Middle frontal gyrus (tissue), 1 donor: ENCODE results near the gene PKM.
"Not testable (repeated sequence)": the region's sequence is repeated elsewhere in the genome, so short reads cannot be mapped to it uniquely, and the experiment has no call there.

Source experiments
- DNase-seq: peaks from one replicate; pipeline ENCODE4 v3.0.0-alpha.2; 2015; ENCODE audit warnings: low spot score; ENCODE audit errors: extremely low spot score

PKM gene

DNA sequence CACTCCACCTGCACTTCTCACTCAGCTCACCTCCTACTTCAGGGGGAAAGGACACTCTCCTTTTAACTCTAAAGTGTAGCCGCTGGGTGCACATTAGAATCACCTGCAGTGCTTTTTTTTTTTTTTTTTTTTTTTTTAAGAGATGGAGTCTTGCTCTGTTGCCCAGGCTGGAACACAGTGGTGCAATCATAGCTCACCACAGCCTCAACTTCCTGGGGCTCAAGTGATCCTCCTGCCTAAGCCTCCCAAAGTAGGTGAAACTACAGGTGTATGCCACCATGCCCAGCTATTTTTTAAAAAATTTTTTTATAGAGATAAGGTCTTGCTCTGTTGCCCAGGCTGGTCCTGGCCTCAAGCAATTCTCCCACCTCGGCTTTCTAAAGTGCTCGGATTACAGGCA, 54.2 kb downstream of the PKM start:
- no peak for DNase-seq

GRCh38 chr15:72176159-72176558, 54.8 kb downstream of the PKM start:
- DNase-seq = no peak

DNA sequence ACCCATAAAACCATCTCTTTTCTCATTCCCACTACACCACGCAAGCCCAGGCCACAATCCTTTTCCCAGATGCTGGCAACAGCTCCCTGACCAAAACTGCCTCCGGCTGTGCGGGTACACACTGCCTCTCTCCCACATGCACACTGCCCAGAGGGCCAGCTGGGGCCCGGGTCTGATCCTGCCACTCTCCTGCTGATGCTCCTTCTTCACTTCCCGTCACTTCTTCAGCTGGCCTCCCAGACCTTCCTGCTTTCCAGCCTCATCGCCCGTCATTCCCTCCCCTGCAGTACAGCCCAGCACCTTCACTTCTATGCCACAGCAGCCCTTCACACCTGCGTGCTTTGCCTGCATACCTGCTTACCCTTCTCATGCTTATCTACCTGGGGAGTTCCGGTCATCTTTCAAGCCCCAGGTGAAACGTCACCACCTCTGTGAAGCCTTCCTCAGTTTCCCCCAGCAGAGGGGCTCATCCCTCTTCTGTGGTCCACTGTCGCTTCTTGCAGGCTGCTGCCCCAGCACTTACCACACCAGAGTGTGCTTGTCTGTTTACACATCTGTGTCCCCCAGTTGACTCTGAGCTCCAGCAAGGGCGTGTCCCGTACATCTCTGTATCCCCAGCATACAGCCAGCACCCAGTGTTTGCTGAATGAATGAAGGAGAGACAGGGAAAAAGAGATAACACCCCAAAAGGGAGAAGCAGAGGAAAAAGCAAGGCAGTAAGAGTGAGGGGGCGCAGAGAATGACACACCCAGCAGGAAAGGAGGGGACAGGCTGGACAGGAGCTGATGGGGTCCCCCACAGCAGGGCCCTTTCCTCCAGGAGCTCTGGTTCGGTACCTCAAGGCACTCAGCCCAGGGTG, 55.6 kb downstream of the PKM start:
- no peak for DNase-seq

GRCh38 chr15:72174551-72175165, 56.3 kb downstream of the PKM start:
- no peak for DNase-seq

- DNase-seq = no peak
Observed at GRCh38 chr15:72173864-72174550, 57.0 kb downstream of the PKM start.

DNA sequence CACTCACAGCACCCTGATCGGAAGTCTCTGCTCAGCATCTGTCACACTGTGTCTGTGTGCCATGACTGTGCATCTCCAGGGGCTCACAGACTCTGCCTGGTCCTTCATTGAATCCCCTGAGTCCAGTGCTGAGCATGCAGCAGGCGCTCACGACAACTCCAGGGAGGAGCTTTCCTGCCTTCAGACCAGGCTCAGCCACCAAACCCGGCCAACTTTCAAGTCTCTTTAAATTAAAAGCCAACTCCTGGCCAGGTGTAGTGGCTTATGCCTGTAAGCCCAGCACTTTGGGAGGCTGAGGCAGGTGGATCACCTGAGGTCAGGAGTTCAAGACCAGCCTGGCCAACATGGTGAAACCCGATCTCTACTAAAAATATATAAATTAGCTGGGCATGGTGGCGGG, 57.6 kb downstream of the PKM start:
- DNase-seq = no peak

DNA sequence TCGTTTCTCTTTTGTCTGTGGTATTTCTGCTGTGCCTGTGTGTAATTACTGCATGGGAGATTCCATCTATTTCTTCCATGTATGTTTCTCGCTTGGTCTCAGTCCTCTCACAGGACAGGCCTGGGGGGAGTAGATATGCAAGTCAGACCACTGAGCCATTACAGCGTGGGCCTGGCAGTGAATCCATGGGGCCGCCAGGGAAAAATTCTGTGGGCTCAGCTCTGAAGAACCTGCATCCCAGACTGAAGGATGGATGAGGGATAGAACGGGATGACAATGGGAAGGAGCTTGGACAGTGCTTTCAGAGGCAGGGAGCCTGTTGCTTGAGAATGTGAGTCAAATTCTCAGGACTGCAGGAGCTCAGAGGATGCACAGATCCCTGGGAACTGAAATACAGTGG, 58.2 kb downstream of the PKM start:
- no peak for DNase-seq

- DNase-seq = not testable (repeated sequence)
Observed at GRCh38 chr15:72171978-72172377, 59.0 kb downstream of the PKM start.

DNA sequence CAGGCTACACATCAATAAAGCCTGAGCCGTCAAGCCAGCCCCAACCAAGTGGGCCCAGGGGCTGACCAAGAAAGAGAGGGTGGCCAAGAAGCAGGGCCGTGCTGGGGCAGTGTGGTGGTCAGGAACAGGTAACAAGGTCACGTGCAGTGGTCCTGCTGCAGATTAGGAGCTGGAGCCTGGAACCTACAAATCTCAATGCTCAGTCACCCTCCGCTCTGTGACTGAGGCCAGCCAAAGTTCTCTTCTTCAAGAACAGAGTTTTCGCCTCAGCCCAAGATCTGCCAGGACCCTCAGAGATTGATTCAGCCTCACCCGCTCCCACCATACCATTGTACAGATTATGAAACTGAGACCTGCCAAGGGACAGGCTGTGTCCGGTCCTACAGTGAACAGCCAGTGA, 60.3 kb downstream of the PKM start:
- DNase-seq = no peak

DNA sequence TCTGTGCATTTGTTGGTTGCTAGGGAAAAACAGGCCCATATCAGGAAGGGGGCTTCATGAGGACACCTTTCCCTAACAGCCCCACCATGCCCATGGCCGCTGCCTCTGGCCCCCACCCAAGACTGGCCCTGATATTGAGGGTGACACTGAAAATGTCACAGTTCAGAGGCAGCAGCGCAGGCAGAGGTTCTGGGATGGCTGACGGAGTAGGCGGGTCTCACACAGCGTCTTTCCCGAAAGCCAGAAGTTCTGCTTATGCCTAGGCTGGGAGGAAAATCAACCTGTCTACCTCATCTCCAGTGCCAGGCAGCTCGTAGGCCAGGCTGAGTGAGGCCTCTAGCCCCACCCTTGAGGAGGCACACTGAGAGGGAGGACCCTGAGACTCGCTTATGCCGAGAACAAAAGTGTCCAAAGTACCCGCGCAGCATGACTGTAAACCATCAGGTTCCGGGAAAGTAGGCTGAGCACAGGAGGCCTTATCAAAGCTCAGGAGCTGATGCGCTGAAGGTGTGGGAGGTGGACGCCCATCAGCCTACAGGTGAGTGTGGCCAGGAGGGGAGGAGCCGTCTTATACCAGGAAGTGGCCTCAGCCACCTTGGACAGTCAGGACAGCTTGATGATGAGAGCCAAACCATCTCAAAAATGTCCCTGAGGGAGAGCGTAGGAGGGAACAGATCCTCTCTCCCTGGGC, 60.9 kb downstream of the PKM start:
- DNase-seq = no peak

DNA sequence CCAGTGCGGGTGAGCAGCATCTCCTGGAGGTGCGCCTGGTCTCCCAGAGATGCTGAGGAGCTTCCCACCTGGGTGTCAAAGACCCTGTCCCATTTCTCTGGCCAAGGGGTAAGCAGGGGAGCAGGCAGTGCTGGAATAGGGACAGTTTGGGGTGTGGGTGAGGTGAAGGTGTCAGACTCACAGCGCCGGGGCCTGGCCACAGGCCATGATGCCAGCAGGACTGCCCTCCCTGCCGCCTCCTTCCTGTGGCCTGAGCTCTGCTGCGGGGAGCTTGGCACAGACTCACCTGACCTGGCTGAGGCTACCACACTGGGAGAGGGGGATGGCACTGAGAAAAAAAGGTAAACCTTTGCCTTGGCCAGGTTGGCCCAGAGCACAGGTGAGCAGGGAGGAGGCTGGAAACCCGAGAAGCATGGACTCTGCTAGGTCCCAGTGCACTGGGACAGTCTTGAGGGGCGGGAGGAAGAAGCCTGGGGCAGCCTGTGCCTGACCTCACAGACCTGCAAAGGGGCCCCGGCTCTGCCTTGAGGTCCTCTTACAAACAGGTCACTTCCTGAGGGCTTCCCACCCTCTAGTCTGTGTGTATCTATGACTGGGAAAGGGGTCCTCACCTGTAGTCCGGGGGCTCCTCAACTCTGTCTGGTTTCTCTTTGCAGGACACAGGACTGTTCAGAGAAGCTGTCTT, 61.6 kb downstream of the PKM start:
- DNase-seq = no peak

DNA sequence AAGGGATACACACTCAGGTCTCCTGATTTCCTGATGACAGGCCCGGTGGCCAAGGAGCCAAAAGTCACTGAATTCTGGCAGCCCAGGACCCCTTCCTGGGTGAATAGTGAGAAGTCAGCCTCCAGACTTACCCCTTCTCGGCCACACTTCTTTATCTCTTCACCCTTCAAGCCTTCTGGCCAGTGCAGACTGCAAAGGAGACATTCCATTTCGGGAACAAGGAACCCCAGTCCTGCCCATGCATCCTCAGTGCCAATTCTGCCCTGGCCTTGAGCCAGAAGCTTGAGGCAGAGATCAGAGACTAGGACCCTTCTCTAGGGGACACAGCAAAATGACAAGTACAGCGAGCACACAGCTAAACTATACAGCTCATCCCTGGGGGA, 62.2 kb downstream of the PKM start:
- DNase-seq = no peak

DNA sequence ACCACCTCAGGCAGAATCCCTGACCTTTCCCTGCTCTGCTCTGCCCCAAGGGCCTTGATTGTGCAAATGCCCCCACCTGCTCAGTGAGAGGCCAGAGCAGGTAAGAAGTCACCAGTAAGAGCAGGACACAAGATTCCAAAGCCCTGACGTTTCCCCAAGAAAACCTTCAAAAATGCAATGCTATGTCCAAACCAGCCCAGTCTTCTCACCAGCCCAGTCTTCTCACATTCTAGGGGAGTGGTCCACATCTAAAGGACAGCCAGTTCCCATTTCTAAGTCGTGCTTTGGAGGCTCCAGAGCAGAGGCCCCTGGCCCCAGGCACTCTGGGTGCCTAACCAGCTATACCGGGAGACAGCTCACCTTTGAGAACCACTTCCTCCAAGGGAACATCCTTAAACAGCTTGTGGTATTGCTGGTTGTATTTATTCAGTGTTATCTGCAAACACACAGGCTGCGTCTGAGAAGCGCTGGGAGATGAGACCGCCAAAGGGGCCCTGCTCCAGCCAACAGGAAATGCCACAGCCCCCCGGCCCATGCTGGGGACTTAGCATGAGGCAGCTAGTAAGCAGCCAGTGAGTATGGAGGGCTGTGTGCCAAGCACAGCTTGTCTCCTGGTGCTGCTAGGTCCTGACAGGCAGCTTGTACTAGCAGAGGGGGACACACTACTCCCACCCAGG, 62.7 kb downstream of the PKM start:
- no peak for DNase-seq

DNA sequence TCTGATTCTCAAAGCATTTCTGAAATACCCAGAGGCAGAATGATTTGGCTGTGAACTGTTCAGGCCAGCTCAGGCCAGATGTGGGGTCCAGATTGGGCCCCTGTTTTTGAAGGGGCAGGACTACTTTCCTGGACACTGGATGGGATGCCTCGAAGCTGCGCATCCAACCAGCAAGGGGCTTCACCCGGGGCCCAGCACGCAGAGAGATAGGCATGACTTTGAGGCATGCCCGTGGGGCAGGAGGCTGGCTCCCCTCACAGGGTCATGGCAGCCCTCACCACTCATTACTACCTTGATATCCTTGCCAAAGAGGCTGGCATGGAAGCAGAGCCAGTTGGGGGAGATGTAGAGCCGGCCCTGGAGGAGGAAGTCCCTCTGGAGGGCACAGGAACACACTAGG, 63.5 kb downstream of the PKM start:
- DNase-seq = no peak

- DNase-seq = no peak
Observed at GRCh38 chr15:72166716-72167417, 64.1 kb downstream of the PKM start.

DNA sequence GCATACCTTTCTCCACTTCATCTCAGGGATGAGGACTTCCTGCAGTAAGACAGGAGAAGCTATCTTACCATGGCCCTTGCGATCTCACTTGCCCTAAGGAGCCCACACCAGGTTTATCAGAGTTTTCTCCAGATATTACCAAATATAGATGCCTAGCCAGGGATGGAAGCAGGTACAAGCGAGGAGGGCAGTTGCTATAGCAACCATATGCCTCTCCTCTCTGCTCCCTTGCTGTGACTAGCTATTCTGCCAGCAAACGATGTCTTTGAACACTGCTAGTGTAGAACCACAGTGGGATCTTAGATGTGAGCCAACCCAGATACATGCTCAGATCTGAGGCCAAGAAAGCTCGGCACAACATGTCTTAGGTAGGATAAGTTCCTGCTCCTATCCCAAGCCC, 67.3 kb downstream of the PKM start:
- DNase-seq = peak; percentile 9

GRCh38 chr15:72162569-72162968, 68.4 kb downstream of the PKM start:
- no peak for DNase-seq

DNA sequence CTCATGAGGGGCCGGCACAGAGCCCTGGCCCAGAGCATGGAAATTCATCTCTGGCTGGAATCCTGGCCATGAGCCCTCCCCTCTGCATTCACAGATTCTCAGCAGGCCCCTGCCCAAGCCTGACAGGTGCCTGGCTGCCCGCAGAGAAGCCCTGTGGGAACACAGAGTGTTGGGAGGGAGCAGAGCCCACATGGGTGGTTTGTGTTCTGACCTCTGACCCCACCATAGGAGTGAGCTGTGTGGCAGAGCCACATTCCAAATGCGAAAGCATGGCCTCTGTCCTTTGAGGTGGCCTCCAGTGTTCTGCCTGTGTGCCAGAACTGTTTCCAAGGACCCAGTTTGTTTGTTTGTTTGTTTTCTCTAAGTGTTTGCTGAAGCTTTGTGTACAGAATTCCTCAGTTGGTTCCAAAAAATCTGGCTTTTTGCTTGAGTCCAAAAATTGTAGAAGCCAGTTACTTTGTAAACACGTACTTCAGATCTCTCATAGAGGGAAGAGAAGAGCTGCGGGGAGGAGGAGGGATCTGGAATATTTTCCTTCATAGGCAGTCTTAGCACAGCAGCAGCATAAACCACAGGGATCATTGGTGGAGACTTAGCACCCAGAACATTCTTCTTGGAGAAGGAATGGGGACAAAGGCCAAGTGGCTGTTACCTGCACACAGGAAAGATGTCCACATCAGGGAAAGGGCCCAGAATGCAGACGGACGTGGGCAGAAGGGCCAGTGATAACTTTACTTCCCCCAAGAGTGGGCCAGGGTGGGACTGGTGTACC, 69.4 kb downstream of the PKM start:
- no peak for DNase-seq

- DNase-seq = no peak
Observed at GRCh38 chr15:72160696-72161245, 70.2 kb downstream of the PKM start.
